Kidney (tissue), 14 donors: Measurements from ENCODE around the gene CNTRL. TPM values are rescaled to one million over a fixed set of nuclear protein-coding genes. Genes with fewer than 3 reads are reported as not detected.
"Not testable (repeated sequence)": the region's sequence is repeated elsewhere in the genome, so short reads cannot be mapped to it uniquely, and the experiment has no call there.

ENCODE experiments used
- DNase-seq, 5 donors: peaks; one replicate each; pipeline ENCODE4 v3.0.0-alpha.2; 2013 to 2020
- FAIRE-seq: peaks from 2 replicates; lab custom pipeline; 2012; peaks lifted over from hg19 to GRCh38; lab: Jason Lieb, UNC
- H3K27ac ChIP-seq, 2 donors: one replicate each; pipeline ENCODE4 v1.7.0; 2013; ENCODE audit warnings: low read depth in 2 of 2, low read length in 2 of 2, inconsistent platforms in 1 of 2
- H3K27me3 ChIP-seq: one replicate; pipeline ENCODE4 v1.7.1; 2013; ENCODE audit warnings: low read length, inconsistent platforms; ENCODE audit not compliant: control insufficient read depth, insufficient read depth
- H3K36me3 ChIP-seq, 3 donors: one replicate each; pipeline versions ENCODE4 v1.7.0 to v1.7.1; 2013; ENCODE audit warnings: low read length in 3 of 3, control low read depth in 1 of 3, inconsistent platforms in 1 of 3; ENCODE audit not compliant: insufficient read depth in 3 of 3, control insufficient read depth in 2 of 3
- H3K4me1 ChIP-seq, 3 donors: one replicate each; pipeline versions ENCODE4 v1.7.0 to v1.7.1; 2013; ENCODE audit warnings: low read length in 3 of 3, inconsistent platforms in 1 of 3, low read depth in 1 of 3; ENCODE audit not compliant: control insufficient read depth in 2 of 3, insufficient read depth in 2 of 3
- H3K4me3 ChIP-seq, 3 donors: one replicate each; pipeline versions ENCODE4 v1.7.0 to v1.8.1; 2013; ENCODE audit warnings: low read length in 3 of 3, control low read depth in 1 of 3, inconsistent platforms in 1 of 3
- H3K9ac ChIP-seq, 3 donors: one replicate each; pipeline versions ENCODE4 v1.7.0 to v1.7.1; 2013; ENCODE audit warnings: low read length in 3 of 3, control low read depth in 1 of 3, inconsistent platforms in 1 of 3
- H3K9me3 ChIP-seq, 3 donors: one replicate each; pipeline versions ENCODE4 v1.7.0 to v1.7.1; 2013; ENCODE audit warnings: low read length in 3 of 3, control low read depth in 1 of 3, inconsistent platforms in 1 of 3; ENCODE audit not compliant: control insufficient read depth in 2 of 3, insufficient read depth in 1 of 3
- CTCF ChIP-seq: IDR thresholded peaks from 3 replicates; pipeline ENCODE4 v1.5.1; 2012; ENCODE audit warnings: mild to moderate bottlenecking, moderate library complexity, borderline replicate concordance; ENCODE audit not compliant: insufficient read depth; ENCODE audit errors: extremely low read depth
- intact Hi-C: fragments of 100-400 bp; cut with DNase I; formaldehyde crosslinking; loops from one replicate; pipeline ENCODE4 v1.11.1; 2022
- polyA plus RNA-seq: library from polyadenylated mRNA; stranded (reverse); fragments of 350-450 nt; fragmentation: Illumina TruSeq; extraction: RNeasy Lipid Tissue Mini Kit (QIAGEN cat#74804); gene quantifications from one replicate; pipeline ENCODE4 v1.2.3, GENCODE V29; 2014; ENCODE audit warnings: low read depth, low replicate concordance; ENCODE audit not compliant: insufficient read depth
- total RNA-seq: library from RNA; stranded (reverse); fragmentation: NEBNext Ultra II Directional; extraction: Animal tissue kit (Norgen Biotek cat#: 25700); gene quantifications from one replicate; pipeline ENCODE4 v1.2.1, GENCODE V29; 2021
- donor health status: control.
- donor health status: control.
- donor health status: control.
- donor health status: control.
- donor health status: control.
- donor health status: DM: yes; HTN: yes; CAD: no.
- donor health status: Normal renal cell carcinoma (clear cell type).

CNTRL gene
- total and polyA plus RNA-seq, 2 donors from 2014 or later = 3.4 to 17.7 TPM

GRCh38 chr9:121029469-121029868, 45.3 kb upstream of the CNTRL start:
- FAIRE-seq (no peak), DNase-seq (no peak)
- Histone ChIP-seq H3K36me3 (no peaks in the 10 kb centered on the region), H3K4me1 (no peaks in the 10 kb centered on the region), H3K27ac (no peak overlapping the region), H3K27me3 (no peaks in the 10 kb centered on the region), H3K9ac (no peak overlapping the region), H3K4me3 (no peak overlapping the region), H3K9me3 (no peaks in the 10 kb centered on the region)
- intact Hi-C loops = no loop called here
- no peak for TF ChIP-seq CTCF

- intact Hi-C loops = no loop called here
- Histone ChIP-seq H3K27me3 (no peaks in the 10 kb centered on the region), H3K36me3 (no peaks in the 10 kb centered on the region), H3K27ac (no peak overlapping the region), H3K9me3 (no peaks in the 10 kb centered on the region), H3K9ac (no peak overlapping the region), H3K4me1 (no peaks in the 10 kb centered on the region), H3K4me3 (no peak overlapping the region)
- no peak for DNase-seq
- no peak for FAIRE-seq
- TF ChIP-seq CTCF = no peak
Measured at GRCh38 chr9:121034529-121034928, 40.2 kb upstream of the CNTRL start.

GRCh38 chr9:121035717-121036116, 39.0 kb upstream of the CNTRL start:
- intact Hi-C loops, H3K27me3 ChIP-seq, DNase-seq, H3K9me3 ChIP-seq, H3K36me3 ChIP-seq, H3K4me1 ChIP-seq, FAIRE-seq, H3K9ac ChIP-seq, H3K27ac ChIP-seq, H3K4me3 ChIP-seq: not testable (repeated sequence)

- DNase-seq (no peak), FAIRE-seq (no peak)
- no peak for TF ChIP-seq CTCF
- Histone ChIP-seq H3K4me1 (no peaks in the 10 kb centered on the region), H3K36me3 (no peaks in the 10 kb centered on the region), H3K9ac (no peak overlapping the region), H3K27me3 (no peaks in the 10 kb centered on the region), H3K4me3 (no peak overlapping the region), H3K9me3 (no peaks in the 10 kb centered on the region), H3K27ac (no peak overlapping the region)
- intact Hi-C loops = no loop called here
Measured at GRCh38 chr9:121038362-121038761, 36.4 kb upstream of the CNTRL start.
